ENCODE measurements around the gene ARFGAP1. TPM values are rescaled to one million over a fixed set of nuclear protein-coding genes. Genes with fewer than 3 reads are reported as not detected.

The ARFGAP1 gene
- total and polyA plus RNA-seq, 2 of the 4 experiments (the other 2 are of a cell fraction): 59.1 to 194 TPM

- in situ Hi-C loops (cut with MboI; ENCODE audit: low sequenced_read_pairs): no loop called here
- peaks cover 89% of the 10 kb centered on the region for H3K27me3 ChIP-seq (ENCODE audit: control insufficient read depth, insufficient read depth, low read length)
- no TSS peak for BruUV-seq (replicated peaks)
These were observed 16.5 kb upstream of the ARFGAP1 start for GRCh38 chr20:63255931-63256704.

More at GRCh38 chr20:63255931-63256704, 16.5 kb upstream of the ARFGAP1 start:
- DNase-seq (no peak), ATAC-seq (ENCODE audit: low read depth) (no peak)
- no peak overlapping the region for H3K14ac ChIP-seq (replicated peaks; ENCODE audit: low read depth, low read length)
- H4K91ac ChIP-seq (ENCODE audit: insufficient read depth, low read depth, low read length): no peak overlapping the region
- TF ChIP-seq RAD21 (IDR thresholded peaks at IDR 0.05; ENCODE audit: low read length) (no peak), USF2 (IDR thresholded peaks at IDR 0.05; ENCODE audit: low read depth, low read length) (no peak), MAZ (IDR thresholded peaks at IDR 0.05; ENCODE audit: borderline replicate concordance, low read depth, low read length) (no peak), ELK1 (IDR thresholded peaks at IDR 0.05; ENCODE audit: borderline replicate concordance, low read depth, low read length) (no peak), FOS (IDR thresholded peaks at IDR 0.05; ENCODE audit: low read depth, low read length) (no peak), RCOR1 (IDR thresholded peaks at IDR 0.05; ENCODE audit: insufficient replicate concordance, low read length) (no peak), CHD1 (IDR thresholded peaks at IDR 0.05; ENCODE audit: low read depth, low read length) (no peak), CEBPB (IDR thresholded peaks at IDR 0.05; ENCODE audit: low read depth, low read length) (no peak), NFE2L2 (IDR thresholded peaks at IDR 0.05; ENCODE audit: low read depth, low read length) (no peak), BHLHE40 (IDR thresholded peaks at IDR 0.05; ENCODE audit: low read depth, low read length) (no peak), RFX5 (IDR thresholded peaks at IDR 0.05; ENCODE audit: low read depth, low read length) (no peak), SMC3 (IDR thresholded peaks at IDR 0.05; ENCODE audit: low read depth, low read length) (no peak), MXI1 (IDR thresholded peaks at IDR 0.05; ENCODE audit: borderline replicate concordance, low read depth, low read length) (no peak), MAFK (IDR thresholded peaks at IDR 0.05; ENCODE audit: low read depth, low read length) (no peak)
- TF ChIP-seq, protein P1, sequence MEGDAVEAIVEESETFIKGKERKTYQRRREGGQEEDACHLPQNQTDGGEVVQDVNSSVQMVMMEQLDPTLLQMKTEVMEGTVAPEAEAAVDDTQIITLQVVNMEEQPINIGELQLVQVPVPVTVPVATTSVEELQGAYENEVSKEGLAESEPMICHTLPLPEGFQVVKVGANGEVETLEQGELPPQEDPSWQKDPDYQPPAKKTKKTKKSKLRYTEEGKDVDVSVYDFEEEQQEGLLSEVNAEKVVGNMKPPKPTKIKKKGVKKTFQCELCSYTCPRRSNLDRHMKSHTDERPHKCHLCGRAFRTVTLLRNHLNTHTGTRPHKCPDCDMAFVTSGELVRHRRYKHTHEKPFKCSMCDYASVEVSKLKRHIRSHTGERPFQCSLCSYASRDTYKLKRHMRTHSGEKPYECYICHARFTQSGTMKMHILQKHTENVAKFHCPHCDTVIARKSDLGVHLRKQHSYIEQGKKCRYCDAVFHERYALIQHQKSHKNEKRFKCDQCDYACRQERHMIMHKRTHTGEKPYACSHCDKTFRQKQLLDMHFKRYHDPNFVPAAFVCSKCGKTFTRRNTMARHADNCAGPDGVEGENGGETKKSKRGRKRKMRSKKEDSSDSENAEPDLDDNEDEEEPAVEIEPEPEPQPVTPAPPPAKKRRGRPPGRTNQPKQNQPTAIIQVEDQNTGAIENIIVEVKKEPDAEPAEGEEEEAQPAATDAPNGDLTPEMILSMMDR (conservative IDR thresholded peaks at IDR 0.05; ENCODE audit: low read depth, low read length): no peak
- no peak overlapping the region for H3K9ac ChIP-seq (ENCODE audit: low read depth, low read length)
- H2AK9ac ChIP-seq (replicated peaks; ENCODE audit: low read depth, low read length, poor library complexity): peak overlapping the region; percentile 19
- no peak overlapping the region for H3K4me3 ChIP-seq (ENCODE audit: insufficient read depth, low read depth, low read length)
- no peaks in the 10 kb centered on the region for H3K4me1 ChIP-seq (ENCODE audit: control insufficient read depth, insufficient read depth, low read length)
- no peak overlapping the region for H2AK5ac ChIP-seq (ENCODE audit: low read depth, low read length)
- no peak overlapping the region for H3K4ac ChIP-seq (ENCODE audit: low read depth, low read length)
- WGBS, 2 experiments (ENCODE audit: extremely low coverage in 2 of 2, insufficient read length in 1 of 2): 81% methylated on average over 9 of the region's 31 CpGs; no CpG with 5 or more reads in 1 of the 2 experiments
- no peak overlapping the region for H4K5ac ChIP-seq (ENCODE audit: low read depth, low read length)
- no peak overlapping the region for H3K18ac ChIP-seq (ENCODE audit: low read depth, low read length)
- H3K56ac ChIP-seq (ENCODE audit: extremely low read depth, insufficient read depth, low read length): no peak overlapping the region
- no peak overlapping the region for H2BK20ac ChIP-seq (ENCODE audit: low read depth, low read length)
- no peaks in the 10 kb centered on the region; the same call in 1 of the 2 replicates for H4K20me1 ChIP-seq (ENCODE audit: insufficient read depth, low read length)
- no peak overlapping the region for H2BK120ac ChIP-seq (ENCODE audit: low read depth, low read length)
- no peak overlapping the region for H2BK15ac ChIP-seq (ENCODE audit: low read depth, low read length)
- no peak overlapping the region for H2BK5ac ChIP-seq (ENCODE audit: low read depth, low read length, poor library complexity, severe bottlenecking)
- intact Hi-C loops (cut with micrococcal nuclease): no loop called here
- ChIA-PET CTCF (interaction anchor here (1.7 kb wide), 1 partner anchor 33 kb away, joined by 5 read pairs; no protein-coding TSS in a partner anchor), POLR2A (ENCODE audit: unreplicated experiment) (no interaction called here)
- H3K9me3 ChIP-seq (ENCODE audit: control insufficient read depth, insufficient read depth, low read length): peaks cover 2% of the 10 kb centered on the region; the same call in 1 of the 2 replicates
- H3K27ac ChIP-seq (ENCODE audit: insufficient read depth, low read length): no peak overlapping the region
- no peaks in the 10 kb centered on the region for H3K9me1 ChIP-seq (ENCODE audit: insufficient read depth, low read length)
- H3K4me2 ChIP-seq (ENCODE audit: low read depth, low read length): no peak overlapping the region
- no peaks in the 10 kb centered on the region for H3K36me3 ChIP-seq (ENCODE audit: control insufficient read depth, insufficient read depth, low read length)
- H3K79me1 ChIP-seq (ENCODE audit: low read depth in 1 of 2, low read length in 2 of 2): no peaks in the 10 kb centered on the region
- H3K23ac ChIP-seq (ENCODE audit: low read depth, low read length): no peak overlapping the region
- peak overlapping the region; percentile 3 for H2AFZ ChIP-seq (replicated peaks; ENCODE audit: low read length, poor library complexity)
- H4K8ac ChIP-seq (ENCODE audit: low read depth in 2 of 2, low read length in 2 of 2): no peak overlapping the region
- dilution Hi-C loops (cut with HindIII; ENCODE audit: low sequenced_read_pairs, unreplicated experiment): no loop called here
